Measurements from ENCODE around the gene POU4F2. TPM values are rescaled to one million over a fixed set of nuclear protein-coding genes. Genes with fewer than 3 reads are reported as not detected.

The POU4F2 gene
- total and polyA plus RNA-seq, 2 donors (not counting 3 experiments of a cell fraction or from before 2014, with no cell fraction given): not detected

- dilution Hi-C loops (cut with MboI; ENCODE audit: extremely low pct_ligation_motif_present, low sequenced_read_pairs) (no loop called here), intact Hi-C loops (cut with micrococcal nuclease) (no loop called here)
- H3K36me3 ChIP-seq (ENCODE audit: control insufficient read depth in 2 of 2, extremely low read depth in 1 of 2, insufficient read depth in 2 of 2, low read length in 2 of 2): no peaks in the 10 kb centered on the region
- H3K9me1 ChIP-seq (replicated peaks; ENCODE audit: control insufficient read depth, extremely low read depth, insufficient read depth, low read length): no peaks in the 10 kb centered on the region
- H3K4me1 ChIP-seq (ENCODE audit: control insufficient read depth, extremely low read depth, insufficient read depth, low read length): no peaks in the 10 kb centered on the region
- no peak overlapping the region for H2AFZ ChIP-seq (ENCODE audit: low read depth, low read length)
- H3K79me2 ChIP-seq (ENCODE audit: control insufficient read depth, insufficient read depth, low read length): no peaks in the 10 kb centered on the region
- ChIA-PET POLR2A (no interaction called here), CTCF (no interaction called here)
- no peaks in the 10 kb centered on the region for H4K20me1 ChIP-seq (replicated peaks; ENCODE audit: control insufficient read depth, extremely low read depth, insufficient read depth, low read length)
- FAIRE-seq: no peak
- no TSS peak for BruUV-seq (replicated peaks)
- H3K4me2 ChIP-seq (ENCODE audit: insufficient read depth, low read length): no peak overlapping the region
- no peak for DNase-seq (ENCODE audit: low read depth, low spot score)
- no peaks in the 10 kb centered on the region for H3K27me3 ChIP-seq (ENCODE audit: control insufficient read depth in 2 of 2, insufficient read depth in 2 of 2, low read length in 2 of 2)
- no peak overlapping the region for H3K9ac ChIP-seq (replicated peaks; ENCODE audit: extremely low read depth, insufficient read depth, low read length)
- no peak overlapping the region for H3K4me3 ChIP-seq (replicated peaks in 1 of 3; ENCODE audit: insufficient read depth in 1 of 3, low read depth in 1 of 3, low read length in 3 of 3)
- no peak for TF ChIP-seq FOS (IDR thresholded peaks at IDR 0.05; ENCODE audit: borderline replicate concordance, insufficient read depth, low read length)
- TF ChIP-seq MYC (IDR thresholded peaks at IDR 0.05; ENCODE audit: low read depth, low read length): no peak
- TF ChIP-seq CTCF (IDR thresholded peaks at IDR 0.05; ENCODE audit: extremely low read depth in 1 of 2, insufficient read depth in 1 of 2, low read depth in 1 of 2, low read length in 2 of 2): no peak
- no peak for TF ChIP-seq GATA2 (IDR thresholded peaks at IDR 0.05; ENCODE audit: insufficient read depth, insufficient read length, low read depth, low read length)
- no peak for TF ChIP-seq POLR2AphosphoS5 (IDR thresholded peaks at IDR 0.05; ENCODE audit: insufficient read depth, low read depth, low read length)
- no peaks in the 10 kb centered on the region for H3K9me3 ChIP-seq (replicated peaks; ENCODE audit: control insufficient read depth, insufficient read depth, low read length)
- no peak overlapping the region for H3K27ac ChIP-seq (ENCODE audit: insufficient read depth, low read depth, low read length)
Observed at GRCh38 chr4:146592019-146592418, 46.7 kb upstream of the POU4F2 start.
